SK-N-SH treated with all-trans-retinoic acid at 6 μM for 48 hours (cell line): ENCODE data around the gene GIMAP1.

Experiments
- ATAC-seq: fragments of 200-7000 bp; cut with Tn5 transposase; 3 replicates; pipeline ENCODE4 v1.9.1; 2020; ENCODE audit warnings: mild to moderate bottlenecking, moderate library complexity
- ARNTL ChIP-seq: fragments of 450-650 bp; formaldehyde crosslinking; IDR thresholded peaks from 2 replicates; pipeline ENCODE4 v1.5.0; 2020; ENCODE audit warnings: low read depth, mild to moderate bottlenecking, moderate library complexity, borderline replicate concordance
- BACH2 ChIP-seq: fragments of 250-450 bp; sonication (Bioruptor Pico); IDR thresholded peaks from 2 replicates; pipeline ENCODE4 v1.9.0; 2021; ENCODE audit warnings: mild to moderate bottlenecking, borderline replicate concordance
- CREB5 ChIP-seq: fragments of 250-450 bp; sonication (Bioruptor Pico); IDR thresholded peaks from 2 replicates; pipeline ENCODE4 v1.5.1; 2020; ENCODE audit warnings: low read depth, mild to moderate bottlenecking, moderate library complexity
- CSDC2 ChIP-seq: fragments of 250-450 bp; sonication (Bioruptor Pico); IDR thresholded peaks from 2 replicates; pipeline ENCODE4 v1.5.0; 2020; ENCODE audit warnings: mild to moderate bottlenecking, moderate library complexity
- CSRNP3 ChIP-seq: fragments of 250-450 bp; sonication (Bioruptor Pico); IDR thresholded peaks from 2 replicates; pipeline ENCODE4 v1.5.1; 2021; ENCODE audit warnings: mild to moderate bottlenecking, moderate library complexity
- GLIS3 ChIP-seq: fragments of 250-450 bp; sonication (Bioruptor Pico); IDR thresholded peaks from 2 replicates; pipeline ENCODE4 v1.5.0; 2020; ENCODE audit warnings: mild to moderate bottlenecking, moderate library complexity
- ISL1 ChIP-seq: fragments of 250-450 bp; sonication (Bioruptor Pico); IDR thresholded peaks from 2 replicates; pipeline ENCODE4 v2.1.2; 2022; ENCODE audit warnings: mild to moderate bottlenecking, moderate library complexity
- OSR1 ChIP-seq: fragments of 250-450 bp; sonication (Bioruptor Pico); IDR thresholded peaks from 2 replicates; pipeline ENCODE4 v1.8.0; 2022; ENCODE audit warnings: moderate library complexity, mild to moderate bottlenecking, inconsistent platforms
- PATZ1 ChIP-seq: fragments of 250-450 bp; sonication (Bioruptor Pico); IDR thresholded peaks from 2 replicates; pipeline ENCODE4 v1.8.0; 2020; ENCODE audit warnings: mild to moderate bottlenecking, moderate library complexity, borderline replicate concordance
- POU6F1 ChIP-seq: fragments of 250-450 bp; sonication (Bioruptor Pico); IDR thresholded peaks from 2 replicates; pipeline ENCODE4 v1.8.0; 2021; ENCODE audit warnings: low read depth, mild to moderate bottlenecking, moderate library complexity, borderline replicate concordance
- PPARA ChIP-seq: fragments of 250-450 bp; sonication (Bioruptor Pico); IDR thresholded peaks from 2 replicates; pipeline ENCODE4 v1.5.0; 2020; ENCODE audit warnings: mild to moderate bottlenecking, borderline replicate concordance
- RARB ChIP-seq: fragments of 250-450 bp; sonication (Bioruptor Pico); IDR thresholded peaks from 2 replicates; pipeline ENCODE4 v1.8.0; 2021; ENCODE audit warnings: mild to moderate bottlenecking, moderate library complexity
- SNAI2 ChIP-seq: fragments of 250-450 bp; sonication (Bioruptor Pico); IDR thresholded peaks from 2 replicates; pipeline ENCODE4 v1.5.0; 2020; ENCODE audit warnings: mild to moderate bottlenecking, moderate library complexity
- TCF4 ChIP-seq: fragments of 250-450 bp; sonication (Bioruptor Pico); IDR thresholded peaks from 2 replicates; pipeline ENCODE4 v1.8.0; 2021; ENCODE audit warnings: mild to moderate bottlenecking, moderate library complexity, borderline replicate concordance
- TOX ChIP-seq: fragments of 250-450 bp; sonication (Bioruptor Pico); IDR thresholded peaks from 2 replicates; pipeline ENCODE4 v1.8.0; 2021; ENCODE audit warnings: mild to moderate bottlenecking, moderate library complexity, borderline replicate concordance
- TSHZ2 ChIP-seq: fragments of 250-450 bp; sonication (Bioruptor Pico); IDR thresholded peaks from 2 replicates; pipeline ENCODE4 v1.5.0; 2020; ENCODE audit warnings: mild to moderate bottlenecking, moderate library complexity
- ZC3H10 ChIP-seq: fragments of 250-450 bp; sonication (Bioruptor Pico); IDR thresholded peaks from 2 replicates; pipeline ENCODE4 v1.5.1; 2021; ENCODE audit warnings: mild to moderate bottlenecking, moderate library complexity
- ZFP3 ChIP-seq: fragments of 250-450 bp; sonication (Bioruptor Pico); IDR thresholded peaks from 2 replicates; pipeline ENCODE4 v1.5.0; 2020; ENCODE audit warnings: mild to moderate bottlenecking, moderate library complexity
- ZNF565 ChIP-seq: fragments of 450-650 bp; formaldehyde crosslinking; conservative IDR thresholded peaks from 2 replicates; pipeline ENCODE4 v1.5.0; 2020; ENCODE audit warnings: low read depth, mild to moderate bottlenecking, moderate library complexity
- ZNF70 ChIP-seq: fragments of 450-650 bp; formaldehyde crosslinking; IDR thresholded peaks from 2 replicates; pipeline ENCODE4 v1.5.0; 2020; ENCODE audit warnings: mild to moderate bottlenecking, moderate library complexity
- ZNF8 ChIP-seq: fragments of 450-650 bp; formaldehyde crosslinking; IDR thresholded peaks from 2 replicates; pipeline ENCODE4 v1.5.0; 2020; ENCODE audit warnings: mild to moderate bottlenecking, moderate library complexity

Gene GIMAP1

GRCh38 chr7:150723467-150723866, 7.1 kb downstream of the GIMAP1 start:
- TF ChIP-seq TCF4 (CRISPR knock-in tag) (no peak), OSR1 (CRISPR knock-in tag) (no peak), ARNTL (CRISPR knock-in tag) (no peak), POU6F1 (CRISPR knock-in tag) (no peak), TOX (CRISPR knock-in tag) (no peak), CREB5 (CRISPR knock-in tag) (no peak), ZNF8 (CRISPR knock-in tag) (no peak), CSRNP3 (CRISPR knock-in tag) (no peak), TSHZ2 (CRISPR knock-in tag) (no peak), ISL1 (CRISPR knock-in tag) (no peak), BACH2 (CRISPR knock-in tag) (no peak), PPARA (CRISPR knock-in tag) (no peak), GLIS3 (no peak), ZC3H10 (CRISPR knock-in tag) (no peak), CSDC2 (CRISPR knock-in tag) (no peak), ZFP3 (CRISPR knock-in tag) (no peak)
- no peak for ATAC-seq

- no peak for ATAC-seq
- TF ChIP-seq ZFP3 (CRISPR knock-in tag) (no peak), POU6F1 (CRISPR knock-in tag) (no peak), ZNF8 (CRISPR knock-in tag) (no peak), ZNF565 (CRISPR knock-in tag) (no peak), TOX (CRISPR knock-in tag) (no peak), ZNF70 (CRISPR knock-in tag) (no peak)
Measured at GRCh38 chr7:150727381-150727780, 11.0 kb downstream of the GIMAP1 start.

GRCh38 chr7:150728011-150728410, 11.6 kb downstream of the GIMAP1 start:
- ATAC-seq: no peak
- no peak for TF ChIP-seq ZNF8 (CRISPR knock-in tag)
- TF ChIP-seq CSDC2 (CRISPR knock-in tag): no peak
- no peak for TF ChIP-seq POU6F1 (CRISPR knock-in tag)
- no peak for TF ChIP-seq PATZ1
- no peak for TF ChIP-seq GLIS3
- no peak for TF ChIP-seq CSRNP3 (CRISPR knock-in tag)
- no peak for TF ChIP-seq RARB
- no peak for TF ChIP-seq BACH2 (CRISPR knock-in tag)
- TF ChIP-seq SNAI2 (CRISPR knock-in tag): no peak
- TF ChIP-seq TCF4 (CRISPR knock-in tag): no peak
